Activated naive CD8-positive, alpha-beta T cell treated with anti-CD3 and anti-CD28 coated beads, Interleukin-2, amount 10 ng/mL, durations not matched to agents 7 days and 5 days (primary cell): ENCODE results near the gene CHD3. TPM values are rescaled to one million over a fixed set of nuclear protein-coding genes. Genes with fewer than 3 reads are reported as not detected.

Experiments used
- ATAC-seq: fragments of 150-1000 bp; cut with Tn5 transposase; one replicate; pipeline ENCODE4 v1.10.0; 2021; ENCODE audit warnings: low read depth, moderate library complexity
- POLR2A ChIA-PET: fragments of 350-600 bp; sonication (Branson Sonifier 250); formaldehyde crosslinking; loops from one replicate; lab custom pipeline; 2021; ENCODE audit warnings: antibody characterized with exemption; lab: Charles Lee
- DNase-seq: peaks from one replicate; pipeline ENCODE4 v3.0.0; 2021
- H3K27ac Mint-ChIP-seq: one replicate; pipeline ENCODE4 v1.8.0; 2022; ENCODE audit warnings: mild to moderate bottlenecking, mixed read lengths
- H3K27me3 Mint-ChIP-seq: one replicate; pipeline ENCODE4 v1.8.0; 2022; ENCODE audit warnings: mild to moderate bottlenecking, moderate library complexity, mixed read lengths
- H3K36me3 Mint-ChIP-seq: one replicate; pipeline ENCODE4 v1.8.0; 2021; ENCODE audit warnings: mild to moderate bottlenecking, mixed read lengths
- H3K4me1 Mint-ChIP-seq: one replicate; pipeline ENCODE4 v1.8.0; 2021; ENCODE audit warnings: mixed read lengths
- H3K4me3 Mint-ChIP-seq: one replicate; pipeline ENCODE4 v1.8.0; 2022; ENCODE audit warnings: mild to moderate bottlenecking, moderate library complexity, mixed read lengths
- H3K9me3 Mint-ChIP-seq: one replicate; pipeline ENCODE4 v1.8.0; 2021; ENCODE audit warnings: mixed read lengths
- total RNA-seq, 2 experiments: library from RNA; stranded (reverse); gene quantifications; one replicate each; pipeline ENCODE4 v1.2.3, GENCODE V29; 2021

The CHD3 gene
- total RNA-seq, 2 experiments from 2014 or later = 194 to 199 TPM

GRCh38 chr17:7922845-7923628 is 34.4 kb downstream of the CHD3 start:
- H3K27me3 Mint-ChIP-seq = no peaks in the 10 kb centered on the region
- H3K4me1 Mint-ChIP-seq = peaks cover 15% of the 10 kb centered on the region
- POLR2A ChIA-PET = interaction anchor here (2.3 kb wide), 1 partner anchor 9 kb away, joined by 19 read pairs; the partner anchor contains the start of genes CNTROB and TRAPPC1
- peak overlapping the region; percentile 84 for H3K27ac Mint-ChIP-seq
- H3K4me3 Mint-ChIP-seq = peak overlapping the region; percentile 76
- DNase-seq = peak; percentile 85
- ATAC-seq = peak; percentile 95
- H3K9me3 Mint-ChIP-seq = no peaks in the 10 kb centered on the region
- H3K36me3 Mint-ChIP-seq = peaks cover 6% of the 10 kb centered on the region

- Mint-ChIP-seq H3K4me1 (peaks cover 18% of the 10 kb centered on the region), H3K27me3 (no peaks in the 10 kb centered on the region), H3K4me3 (no peak overlapping the region), H3K27ac (no peak overlapping the region), H3K36me3 (peaks cover 6% of the 10 kb centered on the region), H3K9me3 (no peaks in the 10 kb centered on the region)
- no peak for DNase-seq
- no peak for ATAC-seq
- POLR2A ChIA-PET = no interaction called here
Measured at GRCh38 chr17:7927596-7927995, 39.0 kb downstream of the CHD3 start.

GRCh38 chr17:7929158-7930023 is 40.8 kb downstream of the CHD3 start, which contains the start of gene KCNAB3:
Gene KCNAB3, minus strand, starts transcription at chr17:7929856. Its CDS starts 421 bp downstream, at chr17:7929435.
- ATAC-seq = no peak

GRCh38 chr17:7930841-7931631 is 42.4 kb downstream of the CHD3 start:
- ATAC-seq (no peak), DNase-seq (no peak)
- H3K4me3 Mint-ChIP-seq = peak overlapping the region; percentile 99
- H3K36me3 Mint-ChIP-seq = peaks cover 14% of the 10 kb centered on the region
- H3K27me3 Mint-ChIP-seq = no peaks in the 10 kb centered on the region
- peaks cover 32% of the 10 kb centered on the region for H3K4me1 Mint-ChIP-seq
- POLR2A ChIA-PET = interaction anchor here (0.6 to 4.5 kb wide), 12 partner anchors 8 to 303 kb away, joined by 3 to 51 read pairs (median 4); partner anchors contain the start of genes RNF227, SAT2 and TP53
- peak overlapping the region; percentile 98 for H3K27ac Mint-ChIP-seq
- no peaks in the 10 kb centered on the region for H3K9me3 Mint-ChIP-seq

More at GRCh38 chr17:7929158-7930023, 40.8 kb downstream of the CHD3 start, which contains the start of gene KCNAB3:
- Mint-ChIP-seq H3K27me3 (no peaks in the 10 kb centered on the region), H3K36me3 (peaks cover 6% of the 10 kb centered on the region), H3K4me1 (peaks cover 20% of the 10 kb centered on the region), H3K9me3 (no peaks in the 10 kb centered on the region), H3K27ac (peak within 1 kb of the TSS; percentile 98), H3K4me3 (peak within 1 kb of the TSS; percentile 99)
- POLR2A ChIA-PET = interaction anchor here (4.5 kb wide), 1 partner anchor 13 kb away, joined by 51 read pairs; the partner anchor contains the start of gene RNF227
- peak; percentile 37 for DNase-seq

- peak; percentile 100 for DNase-seq
- Mint-ChIP-seq H3K27me3 (no peaks in the 10 kb centered on the region), H3K36me3 (peaks cover 20% of the 10 kb centered on the region), H3K4me1 (peaks cover 34% of the 10 kb centered on the region), H3K9me3 (no peaks in the 10 kb centered on the region), H3K27ac (peak within 1 kb of the TSS; percentile 98), H3K4me3 (peak within 1 kb of the TSS; percentile 99)
- POLR2A ChIA-PET = interaction anchor here (0.6 to 4.5 kb wide), 19 partner anchors 8 to 304 kb away, joined by 3 to 51 read pairs (median 4); partner anchors contain the start of genes NAA38, RNF227, SAT2 and TP53
- ATAC-seq = peak; percentile 99
Measured at GRCh38 chr17:7931709-7932482, 43.3 kb downstream of the CHD3 start, which contains the start of the genes CNTROB and TRAPPC1. Gene CNTROB, plus strand, starts transcription at chr17:7932206. Its CDS starts 874 bp downstream, at chr17:7933080. Gene TRAPPC1, minus strand, starts transcription at chr17:7931946. Its CDS starts 117 bp downstream, at chr17:7931829.

GRCh38 chr17:7932483-7932891 is 43.9 kb downstream of the CHD3 start:
- peaks cover 22% of the 10 kb centered on the region for H3K36me3 Mint-ChIP-seq
- DNase-seq (peak; percentile 47), ATAC-seq (peak; percentile 23)
- H3K9me3 Mint-ChIP-seq = no peaks in the 10 kb centered on the region
- POLR2A ChIA-PET = interaction anchor here (0.6 to 4.5 kb wide), 20 partner anchors 8 to 305 kb away, joined by 3 to 51 read pairs (median 4); partner anchors contain the start of genes NAA38, RNF227, SAT2 and TP53
- no peaks in the 10 kb centered on the region for H3K27me3 Mint-ChIP-seq
- H3K4me3 Mint-ChIP-seq = peak overlapping the region; percentile 99
- H3K27ac Mint-ChIP-seq = peak overlapping the region; percentile 98
- H3K4me1 Mint-ChIP-seq = peaks cover 37% of the 10 kb centered on the region

- H3K27ac Mint-ChIP-seq = peak overlapping the region; percentile 98
- no peaks in the 10 kb centered on the region for H3K27me3 Mint-ChIP-seq
- H3K9me3 Mint-ChIP-seq = no peaks in the 10 kb centered on the region
- H3K36me3 Mint-ChIP-seq = peaks cover 22% of the 10 kb centered on the region
- DNase-seq = no peak
- POLR2A ChIA-PET = interaction anchor here (0.5 to 4.5 kb wide), 11 partner anchors 7 to 1010 kb away, joined by 3 to 51 read pairs (median 9); partner anchors contain the start of gene RNF227
- ATAC-seq = no peak
- peaks cover 37% of the 10 kb centered on the region for H3K4me1 Mint-ChIP-seq
- peak overlapping the region; percentile 99 for H3K4me3 Mint-ChIP-seq
Measured at GRCh38 chr17:7932949-7933348, 44.4 kb downstream of the CHD3 start.

GRCh38 chr17:7935859-7936258 is 47.3 kb downstream of the CHD3 start:
- POLR2A ChIA-PET = interaction anchor here (0.6 to 2.0 kb wide), 4 partner anchors 15 to 289 kb away, joined by 3 to 11 read pairs (median 3); partner anchors contain the start of gene RNF227
- peaks cover 42% of the 10 kb centered on the region for H3K4me1 Mint-ChIP-seq
- H3K4me3 Mint-ChIP-seq = peak overlapping the region; percentile 25
- no peaks in the 10 kb centered on the region for H3K27me3 Mint-ChIP-seq
- peaks cover 38% of the 10 kb centered on the region for H3K36me3 Mint-ChIP-seq
- H3K27ac Mint-ChIP-seq = no peak overlapping the region
- H3K9me3 Mint-ChIP-seq = no peaks in the 10 kb centered on the region
- ATAC-seq = no peak
- DNase-seq = no peak

- POLR2A ChIA-PET = interaction anchor here (0.8 to 0.9 kb wide), 2 partner anchors 7 to 50 kb away, joined by 3 read pairs; no protein-coding TSS in a partner anchor
Measured at GRCh38 chr17:7940034-7940433, 51.4 kb downstream of the CHD3 start.

GRCh38 chr17:7940743-7941142 is 52.2 kb downstream of the CHD3 start:
- Mint-ChIP-seq H3K4me1 (peaks cover 15% of the 10 kb centered on the region), H3K4me3 (no peak overlapping the region), H3K27ac (no peak overlapping the region), H3K9me3 (no peaks in the 10 kb centered on the region), H3K36me3 (peaks cover 51% of the 10 kb centered on the region), H3K27me3 (no peaks in the 10 kb centered on the region)
- POLR2A ChIA-PET = interaction anchor here (0.8 kb wide), 1 partner anchor 8 kb away, joined by 3 read pairs; no protein-coding TSS in a partner anchor
- no peak for DNase-seq
- no peak for ATAC-seq

More at GRCh38 chr17:7940034-7940433, 51.4 kb downstream of the CHD3 start:
- H3K36me3 Mint-ChIP-seq = peaks cover 50% of the 10 kb centered on the region
- no peak overlapping the region for H3K27ac Mint-ChIP-seq
- ATAC-seq (no peak), DNase-seq (no peak)
- H3K4me1 Mint-ChIP-seq = peaks cover 19% of the 10 kb centered on the region
- H3K9me3 Mint-ChIP-seq = no peaks in the 10 kb centered on the region
- H3K4me3 Mint-ChIP-seq = no peak overlapping the region
- H3K27me3 Mint-ChIP-seq = no peaks in the 10 kb centered on the region

- Mint-ChIP-seq H3K9me3 (no peaks in the 10 kb centered on the region), H3K27me3 (no peaks in the 10 kb centered on the region), H3K4me1 (peaks cover 6% of the 10 kb centered on the region), H3K36me3 (peaks cover 49% of the 10 kb centered on the region), H3K27ac (no peak overlapping the region), H3K4me3 (no peak overlapping the region)
- POLR2A ChIA-PET = interaction anchor here (0.5 kb wide), 1 partner anchor 81 kb away, joined by 3 read pairs; no protein-coding TSS in a partner anchor
- ATAC-seq (no peak), DNase-seq (no peak)
Measured at GRCh38 chr17:7943291-7943690, 54.7 kb downstream of the CHD3 start.
